ENCODE measurements around the gene GINS3.
A peak's percentile ranks its signal among the peaks of the same experiment; 100 is the strongest.
"Not testable (repeated sequence)": the region's sequence is repeated elsewhere in the genome, so short reads cannot be mapped to it uniquely, and the experiment has no call there.

Gene GINS3

DNA sequence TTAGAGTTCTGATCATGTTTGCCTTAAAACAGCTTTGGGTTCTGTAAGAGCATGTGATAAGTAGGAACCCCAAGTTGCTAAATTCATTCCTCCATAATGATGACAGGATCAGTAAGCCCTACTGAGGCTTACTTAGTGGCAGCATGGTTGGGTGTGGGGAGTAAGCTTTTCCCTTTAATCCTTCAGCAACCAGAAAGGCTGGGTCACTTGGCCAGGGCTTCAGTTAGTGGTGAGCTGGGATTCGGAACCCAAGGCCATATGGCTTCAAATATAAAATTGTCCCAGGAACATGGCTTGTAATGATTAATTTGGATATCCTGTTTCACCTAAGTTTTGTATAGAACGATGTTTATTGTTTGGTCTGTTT, 850 bp downstream of the GINS3 start:
- DNase-seq, result no peak

DNA sequence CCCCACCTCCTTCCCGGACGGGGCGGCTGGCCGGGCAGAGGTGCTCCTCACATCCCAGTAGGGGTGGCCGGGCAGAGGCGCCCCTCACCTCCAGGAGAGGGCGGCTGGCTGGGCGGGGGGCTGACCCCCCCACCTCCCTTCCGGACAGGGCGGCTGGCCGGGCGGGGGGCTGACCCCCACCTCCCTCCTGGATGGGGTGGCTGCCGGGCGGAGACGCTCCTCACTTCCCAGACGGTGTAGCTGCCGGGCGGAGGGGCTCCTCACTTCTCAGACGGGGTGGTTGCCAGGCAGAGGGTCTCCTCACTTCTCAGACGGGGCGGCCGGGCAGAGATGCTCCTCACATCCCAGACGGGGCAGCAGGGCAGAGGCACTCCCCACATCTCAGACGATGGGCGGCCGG, 4.6 kb downstream of the GINS3 start:
- DNase-seq, result not testable (repeated sequence)

DNA sequence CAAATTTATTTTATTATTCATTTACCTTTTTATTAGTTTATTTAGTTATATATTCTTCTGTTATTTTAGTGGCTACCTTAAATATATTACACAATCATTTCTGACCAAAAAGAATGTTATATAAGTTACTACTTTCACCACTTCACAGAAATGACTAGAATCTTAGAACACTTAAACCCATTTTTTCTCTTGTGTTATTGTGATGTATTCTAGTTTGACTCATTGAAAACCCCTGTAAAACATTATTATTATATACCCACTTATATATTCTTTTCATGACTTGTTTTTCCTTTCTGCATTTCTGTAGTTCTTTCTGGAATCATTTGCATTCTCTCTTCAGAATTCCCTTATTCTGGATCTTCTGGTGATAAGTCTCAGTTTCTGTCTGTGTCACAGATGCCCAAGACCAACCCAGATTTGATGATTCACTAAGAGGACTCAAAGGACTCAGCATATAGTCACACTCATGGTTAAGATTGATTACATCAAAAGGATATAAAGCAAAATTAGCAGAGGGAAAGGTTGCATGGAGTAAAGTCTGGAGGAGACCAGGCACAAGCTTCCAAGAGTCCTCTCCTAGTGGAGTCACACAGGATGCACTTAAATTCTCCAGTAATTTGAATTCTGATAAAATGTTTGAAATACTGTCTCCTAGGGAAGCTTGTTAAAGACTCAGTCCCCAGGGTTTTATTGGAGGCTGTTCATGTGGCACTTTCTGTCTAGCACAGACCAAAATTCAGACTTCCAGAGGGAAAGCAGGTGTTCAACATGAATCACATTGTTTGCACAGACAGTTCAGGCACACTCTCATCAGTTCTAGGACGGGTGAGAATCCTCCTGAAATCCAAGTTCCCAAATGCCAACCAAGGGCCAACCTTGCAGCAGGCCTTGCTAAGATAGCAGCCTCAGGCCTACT, 7.7 kb downstream of the GINS3 start:
- peak; percentile 50 for DNase-seq

DNA sequence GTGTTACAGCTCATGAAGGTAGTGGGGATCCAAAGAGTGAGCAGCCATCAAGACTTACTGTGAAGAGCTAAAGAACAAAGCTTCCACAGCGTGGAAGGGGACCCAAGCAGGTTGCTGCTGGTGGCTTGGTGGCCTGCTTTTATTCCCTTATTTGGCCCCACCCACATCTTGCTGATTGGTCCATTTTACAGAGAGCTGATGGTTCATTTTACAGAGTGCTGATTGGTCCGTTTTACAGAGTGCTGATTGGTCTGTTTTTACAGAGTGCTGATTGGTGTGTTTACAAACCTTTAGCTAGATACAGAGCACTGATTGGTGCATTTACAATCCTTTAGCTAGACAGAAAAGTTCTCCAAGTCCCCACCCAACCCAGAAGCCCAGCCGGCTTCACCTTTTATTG, 9.0 kb downstream of the GINS3 start:
- not testable (repeated sequence) for DNase-seq

DNA sequence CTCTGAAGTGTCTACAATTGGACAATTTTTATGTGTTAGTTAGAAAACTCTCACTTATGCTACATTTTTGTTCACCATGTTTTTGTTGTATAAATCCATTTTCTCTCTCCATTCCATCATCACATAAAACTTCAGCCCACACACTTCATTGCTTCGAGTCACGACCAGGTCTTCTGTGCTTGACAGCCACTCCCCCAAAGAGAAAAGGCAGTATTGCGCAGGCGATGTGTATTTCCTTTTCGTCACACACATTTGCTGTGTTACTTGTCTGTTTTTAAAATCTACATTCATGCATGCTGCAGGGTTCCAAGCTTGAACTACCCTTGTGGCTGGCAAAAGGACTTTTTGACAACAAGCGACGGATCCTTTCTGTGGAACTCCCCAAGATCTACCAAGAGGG, 10.5 kb downstream of the GINS3 start:
- no peak for DNase-seq

DNA sequence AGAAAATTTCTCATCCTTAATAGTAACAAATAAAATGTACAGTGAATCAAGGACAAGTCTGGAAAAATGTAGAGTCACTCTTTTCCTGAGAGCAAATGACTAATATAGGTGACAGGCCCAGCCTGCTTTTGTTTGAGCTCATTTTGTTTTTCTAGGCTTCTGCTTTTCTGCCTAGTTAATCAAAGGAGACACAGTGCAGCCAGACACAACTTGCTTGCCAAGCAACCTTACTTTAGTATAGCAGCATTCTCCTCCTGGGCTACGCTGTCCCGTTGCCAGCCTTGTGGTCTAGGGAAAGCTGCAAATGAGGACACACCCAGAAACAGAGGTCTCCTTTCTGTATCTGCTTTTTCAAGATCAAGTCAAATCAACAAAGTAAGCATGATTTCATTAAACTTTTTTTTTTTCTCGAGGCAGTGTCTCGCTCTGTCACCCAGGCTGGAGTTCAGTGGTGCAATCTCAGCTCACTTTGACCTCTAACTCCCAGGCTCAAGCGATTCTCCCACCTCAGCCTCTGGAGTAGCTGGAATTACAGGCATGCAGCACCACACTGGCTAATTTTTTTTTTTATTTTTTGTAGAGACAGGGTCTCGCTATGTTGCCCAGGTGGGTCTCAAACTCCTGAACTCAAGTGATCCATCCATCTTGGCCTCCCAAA, 17.2 kb downstream of the GINS3 start:
- DNase-seq, result no peak

DNA sequence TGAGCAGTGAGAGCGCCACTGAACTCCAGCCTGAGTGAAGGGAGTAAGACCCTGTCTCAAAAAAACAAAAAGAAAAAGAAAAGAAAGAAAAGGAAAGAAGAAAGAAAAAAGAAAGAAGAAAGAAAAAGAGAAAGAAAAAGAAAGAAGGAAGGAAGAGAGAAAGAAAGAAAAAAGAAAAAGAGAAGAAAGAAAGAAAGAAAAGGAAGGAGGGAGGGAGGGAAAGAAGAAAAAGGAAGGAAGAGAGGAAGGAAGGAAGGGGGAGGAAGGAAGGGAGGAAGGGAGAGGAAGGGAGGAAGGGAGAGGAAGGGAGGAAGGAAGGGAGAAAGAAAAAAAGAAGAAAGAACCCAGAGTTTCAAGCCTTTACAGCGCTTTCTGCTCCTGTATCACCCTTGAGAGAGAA, 19.1 kb downstream of the GINS3 start:
- no peak for DNase-seq

DNA sequence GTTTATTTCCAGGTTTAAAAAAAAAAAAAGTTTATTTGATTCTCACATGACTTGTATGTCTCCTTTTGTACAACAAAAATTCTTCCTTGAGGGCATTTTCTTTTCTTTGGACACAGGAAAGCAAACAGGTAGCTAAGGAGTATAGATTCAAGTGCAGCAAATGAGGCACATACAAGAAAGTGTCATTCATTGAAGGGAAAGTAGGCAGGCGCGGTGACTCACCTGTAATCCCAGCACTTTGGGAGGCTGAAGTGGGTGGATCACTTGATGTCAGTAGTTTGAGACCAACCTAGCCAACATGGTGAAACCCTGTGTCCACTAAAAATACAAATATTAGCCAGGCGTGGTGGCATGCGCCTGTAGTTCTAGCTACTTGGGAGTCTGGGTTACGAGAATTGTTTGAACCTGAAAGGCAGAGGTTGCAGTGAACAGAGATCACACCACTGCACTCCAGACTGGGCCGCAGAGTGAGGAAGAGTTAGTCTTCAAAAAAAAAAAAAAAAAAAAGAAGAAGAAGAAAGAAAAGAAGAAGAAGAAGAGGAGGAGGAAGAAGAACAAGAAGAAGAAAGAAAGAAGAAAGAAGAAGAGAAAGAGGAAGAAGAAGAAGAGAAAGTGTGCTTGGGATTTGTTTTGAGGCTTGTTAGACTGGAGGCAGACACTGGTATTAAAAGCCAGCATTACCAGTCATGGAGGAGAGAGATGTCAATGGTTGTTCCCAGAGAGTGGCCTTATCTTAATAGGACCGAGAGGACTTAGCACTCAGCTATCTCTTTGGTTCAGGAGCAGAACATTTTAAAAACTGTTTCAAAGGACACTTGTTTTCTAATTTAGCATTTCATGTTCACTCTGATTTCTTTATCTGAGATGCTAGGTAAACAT, 19.7 kb downstream of the GINS3 start:
- DNase-seq, result no peak

DNA sequence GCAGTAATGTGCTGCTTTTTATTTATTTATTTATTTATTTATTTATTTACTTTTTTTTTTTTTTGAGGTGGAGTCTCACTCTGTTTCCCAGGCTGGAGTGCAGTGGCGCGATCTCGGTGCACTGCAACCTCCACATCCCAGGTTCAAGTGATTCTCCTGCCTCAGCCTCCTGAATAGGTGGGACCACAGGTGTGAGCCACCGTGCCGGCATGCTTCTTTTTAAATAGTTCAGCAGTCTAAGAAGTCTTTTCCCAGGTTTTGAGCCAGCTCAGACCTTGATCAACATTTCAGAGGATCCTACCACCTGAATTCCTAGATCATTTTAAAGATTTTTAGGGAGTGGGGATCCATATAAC, 20.3 kb downstream of the GINS3 start:
- DNase-seq, result not testable (repeated sequence)

DNA sequence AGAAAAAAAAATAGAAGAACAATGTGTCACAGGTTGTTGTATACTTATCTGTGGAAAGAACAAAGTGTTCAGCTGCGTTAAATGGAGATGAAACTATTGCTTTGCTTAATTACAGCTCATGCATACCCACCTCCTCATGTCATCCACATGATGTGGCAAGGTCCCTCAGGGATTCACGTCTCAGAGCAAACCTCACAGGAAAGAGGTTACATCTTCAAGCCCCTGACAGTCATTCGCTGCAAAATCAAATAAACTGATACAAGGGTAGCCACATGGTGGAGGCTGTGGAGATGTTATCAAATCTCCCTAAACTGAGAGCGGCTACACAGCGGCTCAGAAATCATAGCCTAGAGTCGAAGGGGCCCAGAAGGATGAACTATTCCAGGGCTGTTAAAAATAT, 21.1 kb downstream of the GINS3 start:
- DNase-seq, result no peak

DNA sequence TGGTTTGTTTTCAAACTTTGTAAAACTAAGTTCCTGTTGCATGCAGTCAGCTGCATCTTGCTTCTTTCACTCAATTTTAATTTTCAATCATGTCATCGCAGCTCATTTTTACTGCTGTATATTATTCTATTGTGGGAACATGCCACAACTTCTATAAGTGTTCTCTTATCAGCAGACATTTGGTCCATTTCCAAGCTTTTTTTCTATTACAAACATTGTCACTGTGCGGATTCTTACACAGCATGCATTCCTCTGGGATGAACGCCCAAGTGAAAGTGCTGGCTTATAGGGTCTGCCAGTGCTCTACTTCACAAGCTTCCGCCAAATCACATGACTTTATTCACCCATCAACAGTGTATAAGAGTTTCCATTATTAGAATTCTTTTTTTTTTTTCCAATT, 22.7 kb downstream of the GINS3 start:
- DNase-seq, result no peak

DNA sequence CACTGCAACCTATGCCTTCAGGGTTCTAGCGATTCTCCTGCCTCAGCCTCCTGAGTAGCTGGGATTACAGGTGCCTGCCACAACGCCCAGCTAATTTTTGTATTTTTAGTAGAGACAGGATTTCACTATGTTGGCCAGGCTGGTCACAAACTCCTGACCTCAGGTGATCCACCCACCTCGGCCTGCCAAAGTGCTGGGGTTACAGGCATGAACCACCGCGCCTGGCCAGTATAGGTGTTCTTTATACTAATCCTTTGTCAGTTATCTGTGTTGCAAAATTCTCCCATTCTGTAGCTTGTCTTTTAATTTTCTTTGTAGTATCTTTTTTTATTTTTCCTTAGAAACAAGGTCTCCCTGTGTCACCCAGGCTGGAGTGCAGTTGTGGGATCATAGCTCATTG, 23.7 kb downstream of the GINS3 start:
- DNase-seq, result not testable (repeated sequence)

DNA sequence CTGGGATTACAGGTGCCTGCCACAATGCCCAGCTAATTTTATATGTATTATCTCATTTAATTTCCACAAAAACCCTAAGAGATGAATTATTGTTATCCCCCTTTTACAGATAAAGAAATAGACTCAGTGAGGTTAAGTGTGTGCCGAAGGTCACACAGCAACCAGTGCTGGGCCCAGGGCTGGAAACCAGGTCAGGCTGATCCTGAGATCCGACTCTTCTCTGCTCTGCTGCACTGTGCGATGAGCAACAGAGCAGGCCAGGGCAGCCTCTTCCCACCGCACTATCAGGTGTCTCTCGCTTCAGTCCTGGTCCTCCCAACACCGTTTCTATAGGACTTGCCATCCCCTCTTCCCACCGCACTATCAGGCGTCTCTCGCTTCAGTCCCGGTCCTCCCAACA, 24.8 kb downstream of the GINS3 start:
- no peak for DNase-seq

DNA sequence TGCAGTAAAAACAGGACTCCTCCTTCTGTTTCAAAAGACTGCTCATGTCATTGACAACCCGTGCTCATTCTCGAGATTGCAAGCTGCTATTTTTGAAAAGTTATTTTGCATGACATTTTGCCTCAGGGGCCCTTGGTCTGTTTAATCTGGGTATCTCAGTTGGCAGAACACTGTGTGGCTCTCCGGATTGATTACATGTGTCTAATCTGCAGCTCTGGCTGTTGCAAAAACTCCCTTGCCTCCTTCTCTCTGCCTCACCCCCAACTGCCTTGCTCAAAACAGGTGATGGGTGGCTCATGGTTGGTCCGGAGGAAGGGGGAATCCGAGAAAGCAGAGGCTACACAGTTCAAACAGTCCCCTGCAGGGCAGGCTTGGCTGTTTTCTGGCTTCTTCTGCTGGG, 25.3 kb downstream of the GINS3 start:
- no peak for DNase-seq

DNA sequence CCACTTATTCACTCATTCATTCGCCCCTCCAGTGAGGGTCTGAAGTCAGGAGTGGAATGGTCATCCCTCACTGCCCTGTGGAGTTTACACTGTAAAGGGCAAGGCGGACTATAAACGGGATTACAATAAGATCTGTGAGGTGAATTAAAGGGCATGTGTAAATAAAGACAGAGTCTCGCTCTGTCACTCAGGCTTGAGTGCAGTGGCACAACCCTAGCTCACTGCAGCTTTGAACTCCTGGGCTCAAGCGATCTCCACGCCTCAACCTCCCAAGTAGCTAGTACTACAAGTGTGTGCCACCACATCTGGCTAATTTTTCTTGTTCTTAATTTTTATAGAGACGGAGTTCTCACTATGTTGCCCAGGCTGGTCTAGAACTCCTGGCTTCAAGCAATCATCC, 25.8 kb downstream of the GINS3 start:
- no peak for DNase-seq

DNA sequence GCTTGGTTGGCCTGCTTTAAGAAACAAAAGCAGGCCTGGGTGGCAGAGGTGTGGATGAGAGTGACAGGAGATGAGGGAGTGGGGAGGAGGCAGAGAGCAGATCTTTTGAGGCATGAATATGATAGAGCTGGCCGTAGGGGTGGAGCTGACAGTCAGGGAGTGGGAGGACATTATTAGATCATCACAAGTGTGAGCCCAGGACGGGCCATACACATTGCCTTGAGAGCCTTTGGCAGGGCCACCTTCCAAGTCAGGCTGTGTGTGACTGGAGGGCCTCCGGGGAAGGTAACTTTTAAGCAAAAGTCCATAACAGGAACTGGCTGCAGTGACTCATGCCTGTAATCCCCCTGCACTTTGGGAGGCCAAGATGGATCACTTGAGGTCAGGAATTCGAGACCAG, 26.3 kb downstream of the GINS3 start:
- peak; percentile 13 for DNase-seq

DNA sequence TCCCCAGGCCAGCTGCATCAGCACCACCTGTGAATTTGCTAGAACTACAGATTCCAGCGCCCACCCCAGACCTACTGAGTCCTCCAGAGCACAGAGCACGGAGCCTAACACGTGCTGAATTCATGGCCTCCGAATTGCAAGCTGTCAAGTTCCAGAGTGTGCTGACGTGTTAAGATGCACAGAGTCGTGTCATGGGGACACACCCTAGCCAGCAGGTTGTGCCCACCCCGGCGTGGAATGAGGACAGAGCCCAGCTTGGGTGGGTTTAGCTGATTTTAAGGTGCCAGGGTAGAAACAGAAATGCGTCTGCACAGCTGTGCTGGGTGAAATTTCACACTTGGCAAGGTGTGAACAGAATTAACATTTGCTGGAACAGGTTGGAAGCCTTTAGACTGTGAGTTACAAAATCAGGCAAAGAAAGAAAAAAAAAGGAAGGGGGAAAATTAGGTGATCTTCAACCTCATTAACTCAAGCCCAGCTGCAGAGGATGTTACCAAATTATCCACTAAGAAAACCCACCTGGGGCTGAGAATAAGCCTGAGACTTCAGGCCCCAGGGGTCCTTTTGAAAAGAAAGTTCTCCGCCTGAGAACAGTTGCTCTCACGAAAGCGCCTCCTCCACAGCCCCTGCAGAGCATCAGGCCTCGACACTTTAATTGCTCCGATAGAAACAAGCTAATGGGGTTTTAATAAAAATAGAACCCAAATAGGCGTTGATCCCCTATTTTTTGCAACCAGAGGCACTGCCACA, 27.1 kb downstream of the GINS3 start:
- DNase-seq, result no peak

DNA sequence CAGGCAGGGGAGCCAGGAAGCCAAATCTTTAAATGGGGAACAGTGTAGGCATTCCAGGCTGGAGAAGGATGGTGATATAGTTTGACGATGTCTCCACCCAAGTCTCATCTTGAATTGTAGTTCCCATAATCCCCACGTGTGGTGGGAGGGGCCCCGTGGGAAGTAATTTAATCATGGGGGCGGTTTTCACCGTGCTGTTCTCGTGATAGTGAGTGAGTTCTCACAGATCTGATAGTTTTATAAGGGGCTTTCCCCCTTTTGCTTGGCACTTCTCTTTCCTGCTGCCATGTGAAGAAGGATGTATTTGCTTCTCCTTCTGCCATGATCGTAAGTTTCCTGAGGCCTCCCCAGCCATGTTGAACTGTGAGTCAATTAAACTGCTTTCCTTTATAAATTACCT, 28.8 kb downstream of the GINS3 start:
- no peak for DNase-seq

DNA sequence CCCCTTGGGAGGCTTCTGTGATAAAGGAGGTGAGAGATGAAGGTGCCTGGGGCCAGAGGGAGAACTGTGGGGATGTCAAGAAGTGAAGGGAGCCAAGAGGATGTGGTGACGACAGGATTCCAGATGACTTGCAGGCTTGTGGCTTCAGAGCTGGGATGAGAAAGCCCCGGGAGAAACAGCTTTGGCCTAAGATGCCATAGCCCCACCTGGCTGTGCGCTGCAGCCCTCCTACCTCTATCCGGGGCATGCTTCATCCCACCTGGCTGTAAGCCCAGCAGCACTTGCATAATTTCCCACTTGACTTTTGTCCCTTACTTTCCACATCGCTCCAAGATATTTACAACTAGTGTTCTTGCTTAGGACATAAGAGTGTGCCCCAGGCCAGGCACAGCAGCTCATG, 29.3 kb downstream of the GINS3 start:
- no peak for DNase-seq

DNA sequence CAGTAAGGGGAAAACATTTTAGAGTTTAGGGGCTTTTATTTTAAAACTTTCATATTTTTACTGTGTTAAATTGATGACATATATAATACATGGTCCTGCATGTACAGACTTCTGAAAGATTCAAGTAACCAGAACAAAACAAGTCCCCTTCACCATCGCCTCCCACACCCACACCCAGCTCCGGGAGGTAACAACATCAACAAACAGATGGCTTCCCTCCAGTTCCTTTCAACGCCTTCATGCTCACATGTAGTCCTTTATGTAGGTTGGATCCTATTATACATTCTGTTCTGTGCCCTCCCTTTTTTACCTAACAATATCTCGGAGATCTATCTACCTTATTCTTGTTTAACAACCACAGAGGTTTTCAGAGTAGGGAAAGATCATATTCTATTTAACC, 30.5 kb downstream of the GINS3 start:
- DNase-seq, result no peak

DNA sequence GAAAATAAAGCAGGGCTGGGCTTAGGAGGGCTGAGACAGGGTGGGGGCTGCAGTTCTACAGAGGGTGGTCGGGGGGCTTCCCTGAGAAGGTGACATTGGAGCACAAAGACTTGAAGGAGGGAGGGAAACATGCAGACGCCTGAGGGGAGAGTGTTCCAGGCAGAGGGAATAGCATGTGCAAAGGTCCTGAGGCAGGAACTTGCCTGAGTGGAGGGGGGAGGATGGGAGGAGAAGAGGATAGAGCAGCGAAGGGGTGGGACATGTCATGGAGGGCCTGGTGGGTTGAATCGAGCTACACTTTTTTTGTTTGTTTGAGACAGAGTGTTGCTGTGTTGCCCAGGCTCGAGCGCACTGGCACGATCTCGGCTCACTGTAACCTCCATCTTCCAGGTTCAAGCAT, 33.0 kb downstream of the GINS3 start:
- no peak for DNase-seq

DNA sequence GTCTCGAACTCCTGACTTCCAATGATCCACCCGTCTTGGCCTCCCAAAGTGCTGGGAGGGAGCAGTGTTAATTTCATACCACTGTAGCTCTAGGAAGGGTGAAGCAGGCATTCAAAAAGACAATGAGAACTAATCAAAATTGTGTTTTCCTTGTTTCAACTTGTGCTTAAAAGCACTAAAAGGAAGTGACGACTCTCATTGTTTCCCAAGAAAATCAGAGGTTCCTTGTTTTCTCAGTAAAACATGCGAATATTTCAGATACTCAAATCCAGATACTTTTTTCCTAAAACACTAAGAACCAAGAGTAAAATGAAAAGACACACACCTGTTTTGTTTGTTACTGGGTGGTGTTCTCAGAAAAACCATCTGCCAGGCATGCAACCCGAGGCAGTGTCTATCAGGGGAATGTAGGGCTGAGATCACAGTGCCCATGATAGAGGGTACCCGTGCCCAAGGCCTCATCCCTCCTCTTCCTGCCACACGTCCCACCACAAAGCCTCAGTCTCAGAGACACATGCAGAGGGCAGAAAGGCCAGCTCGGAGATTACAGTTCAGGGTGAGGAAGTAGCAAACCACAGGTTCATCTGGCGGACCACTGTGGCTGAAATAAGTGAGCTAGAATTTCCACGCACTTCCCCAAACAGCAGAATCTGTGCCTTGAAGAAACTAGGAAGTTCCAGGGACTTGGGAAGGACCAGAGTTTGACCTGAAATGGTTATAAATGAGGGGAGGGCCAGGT, 33.7 kb downstream of the GINS3 start:
- no peak for DNase-seq
